Measurements from ENCODE around the gene KCNN4.
"Not testable (repeated sequence)": the region's sequence is repeated elsewhere in the genome, so short reads cannot be mapped to it uniquely, and the experiment has no call there.

Gene KCNN4

GRCh38 chr19:43812688-43813087 is 31.9 kb upstream of the KCNN4 start:
- no peaks in the 10 kb centered on the region for H3K27me3 ChIP-seq (ENCODE audit: insufficient read depth, low read length)
- H3K79me2 ChIP-seq (ENCODE audit: control insufficient read depth, insufficient read depth, low read length, unreplicated experiment) = no peaks in the 10 kb centered on the region
- H3K27ac ChIP-seq (ENCODE audit: low read depth, low read length) = no peak overlapping the region
- no peaks in the 10 kb centered on the region for H3K4me1 ChIP-seq (ENCODE audit: control insufficient read depth, insufficient read depth, low read length, unreplicated experiment)
- H3K36me3 ChIP-seq (ENCODE audit: insufficient read depth, low read length) = no peaks in the 10 kb centered on the region
- H3K4me3 ChIP-seq (ENCODE audit: low read depth, low read length) = no peak overlapping the region
- no peak overlapping the region for H2AFZ ChIP-seq (ENCODE audit: low read length, unreplicated experiment)

- Histone ChIP-seq H2AFZ (ENCODE audit: low read length, unreplicated experiment) (no peak overlapping the region), H3K79me2 (ENCODE audit: control insufficient read depth, insufficient read depth, low read length, unreplicated experiment) (no peaks in the 10 kb centered on the region), H3K27me3 (ENCODE audit: insufficient read depth, low read length) (no peaks in the 10 kb centered on the region), H3K4me1 (ENCODE audit: control insufficient read depth, insufficient read depth, low read length, unreplicated experiment) (no peaks in the 10 kb centered on the region), H3K36me3 (ENCODE audit: insufficient read depth, low read length) (no peaks in the 10 kb centered on the region), H3K4me3 (ENCODE audit: low read depth, low read length) (no peak overlapping the region), H3K27ac (ENCODE audit: low read depth, low read length) (no peak overlapping the region)
Observed at GRCh38 chr19:43812259-43812658, 31.5 kb upstream of the KCNN4 start.

GRCh38 chr19:43811837-43812236 is 31.1 kb upstream of the KCNN4 start:
- Histone ChIP-seq H3K79me2 (ENCODE audit: control insufficient read depth, insufficient read depth, low read length, unreplicated experiment) (no peaks in the 10 kb centered on the region), H3K4me3 (ENCODE audit: low read depth, low read length) (no peak overlapping the region), H3K27ac (ENCODE audit: low read depth, low read length) (no peak overlapping the region), H3K4me1 (ENCODE audit: control insufficient read depth, insufficient read depth, low read length, unreplicated experiment) (no peaks in the 10 kb centered on the region), H2AFZ (ENCODE audit: low read length, unreplicated experiment) (no peak overlapping the region), H3K36me3 (ENCODE audit: insufficient read depth, low read length) (no peaks in the 10 kb centered on the region), H3K27me3 (ENCODE audit: insufficient read depth, low read length) (no peaks in the 10 kb centered on the region)

- Histone ChIP-seq H2AFZ (ENCODE audit: low read length, unreplicated experiment) (no peak overlapping the region), H3K36me3 (ENCODE audit: insufficient read depth, low read length) (no peaks in the 10 kb centered on the region)
Observed at GRCh38 chr19:43809762-43810696, 29.3 kb upstream of the KCNN4 start.

GRCh38 chr19:43807651-43808050 is 26.9 kb upstream of the KCNN4 start:
- Histone ChIP-seq H3K79me2 (ENCODE audit: control insufficient read depth, insufficient read depth, low read length, unreplicated experiment) (no peaks in the 10 kb centered on the region), H3K27ac (ENCODE audit: low read depth, low read length) (no peak overlapping the region), H3K4me1 (ENCODE audit: control insufficient read depth, insufficient read depth, low read length, unreplicated experiment) (no peaks in the 10 kb centered on the region), H3K4me3 (ENCODE audit: low read depth, low read length) (no peak overlapping the region), H2AFZ (ENCODE audit: low read length, unreplicated experiment) (no peak overlapping the region), H3K36me3 (ENCODE audit: insufficient read depth, low read length) (no peaks in the 10 kb centered on the region), H3K27me3 (ENCODE audit: insufficient read depth, low read length) (no peaks in the 10 kb centered on the region)

More at GRCh38 chr19:43809762-43810696, 29.3 kb upstream of the KCNN4 start:
- H3K27me3 ChIP-seq (ENCODE audit: insufficient read depth, low read length) = no peaks in the 10 kb centered on the region
- H3K27ac ChIP-seq (ENCODE audit: low read depth, low read length) = no peak overlapping the region
- no peak overlapping the region for H3K4me3 ChIP-seq (ENCODE audit: low read depth, low read length)
- H3K4me1 ChIP-seq (ENCODE audit: control insufficient read depth, insufficient read depth, low read length, unreplicated experiment) = no peaks in the 10 kb centered on the region
- H3K79me2 ChIP-seq (ENCODE audit: control insufficient read depth, insufficient read depth, low read length, unreplicated experiment) = no peaks in the 10 kb centered on the region

- no peaks in the 10 kb centered on the region for H3K4me1 ChIP-seq (ENCODE audit: control insufficient read depth, insufficient read depth, low read length, unreplicated experiment)
- no peak overlapping the region for H2AFZ ChIP-seq (ENCODE audit: low read length, unreplicated experiment)
- H3K27me3 ChIP-seq (ENCODE audit: insufficient read depth, low read length) = no peaks in the 10 kb centered on the region
- no peak overlapping the region for H3K27ac ChIP-seq (ENCODE audit: low read depth, low read length)
- H3K36me3 ChIP-seq (ENCODE audit: insufficient read depth, low read length) = no peaks in the 10 kb centered on the region
- no peak overlapping the region for H3K4me3 ChIP-seq (ENCODE audit: low read depth, low read length)
- no peaks in the 10 kb centered on the region for H3K79me2 ChIP-seq (ENCODE audit: control insufficient read depth, insufficient read depth, low read length, unreplicated experiment)
Observed at GRCh38 chr19:43806848-43807247, 26.1 kb upstream of the KCNN4 start.

- not testable (repeated sequence) for H3K4me3 ChIP-seq (ENCODE audit: low read depth, low read length); H3K27me3 ChIP-seq (ENCODE audit: insufficient read depth, low read length); H3K4me1 ChIP-seq (ENCODE audit: control insufficient read depth, insufficient read depth, low read length, unreplicated experiment); H3K36me3 ChIP-seq (ENCODE audit: insufficient read depth, low read length); H3K27ac ChIP-seq (ENCODE audit: low read depth, low read length); H2AFZ ChIP-seq (ENCODE audit: low read length, unreplicated experiment); H3K79me2 ChIP-seq (ENCODE audit: control insufficient read depth, insufficient read depth, low read length, unreplicated experiment)
Observed at GRCh38 chr19:43806401-43806800, 25.6 kb upstream of the KCNN4 start.

- H3K4me1 ChIP-seq (ENCODE audit: control insufficient read depth, insufficient read depth, low read length, unreplicated experiment) = no peaks in the 10 kb centered on the region
- H3K79me2 ChIP-seq (ENCODE audit: control insufficient read depth, insufficient read depth, low read length, unreplicated experiment) = no peaks in the 10 kb centered on the region
- no peak overlapping the region for H3K27ac ChIP-seq (ENCODE audit: low read depth, low read length)
- H2AFZ ChIP-seq (ENCODE audit: low read length, unreplicated experiment) = no peak overlapping the region
- H3K4me3 ChIP-seq (ENCODE audit: low read depth, low read length) = no peak overlapping the region
- no peaks in the 10 kb centered on the region for H3K36me3 ChIP-seq (ENCODE audit: insufficient read depth, low read length)
- H3K27me3 ChIP-seq (ENCODE audit: insufficient read depth, low read length) = no peaks in the 10 kb centered on the region
Observed at GRCh38 chr19:43804432-43804831, 23.7 kb upstream of the KCNN4 start.

GRCh38 chr19:43802216-43802951 is 21.6 kb upstream of the KCNN4 start, which contains the start of gene LYPD5:
TSS of gene LYPD5 (minus strand) at chr19:43802447. CDS start at chr19:43802380, 67 bp downstream.
- Histone ChIP-seq H3K27ac (ENCODE audit: low read depth, low read length) (no peak within 1 kb of the TSS), H2AFZ (ENCODE audit: low read length, unreplicated experiment) (no peak within 1 kb of the TSS), H3K4me3 (ENCODE audit: low read depth, low read length) (no peak within 1 kb of the TSS), H3K79me2 (ENCODE audit: control insufficient read depth, insufficient read depth, low read length, unreplicated experiment) (no peaks in the 10 kb centered on the region), H3K36me3 (ENCODE audit: insufficient read depth, low read length) (no peaks in the 10 kb centered on the region), H3K27me3 (ENCODE audit: insufficient read depth, low read length) (no peaks in the 10 kb centered on the region), H3K4me1 (ENCODE audit: control insufficient read depth, insufficient read depth, low read length, unreplicated experiment) (no peaks in the 10 kb centered on the region)

- Histone ChIP-seq H3K79me2 (ENCODE audit: control insufficient read depth, insufficient read depth, low read length, unreplicated experiment) (no peaks in the 10 kb centered on the region), H3K4me3 (ENCODE audit: low read depth, low read length) (no peak overlapping the region), H3K27me3 (ENCODE audit: insufficient read depth, low read length) (no peaks in the 10 kb centered on the region), H2AFZ (ENCODE audit: low read length, unreplicated experiment) (no peak overlapping the region), H3K4me1 (ENCODE audit: control insufficient read depth, insufficient read depth, low read length, unreplicated experiment) (no peaks in the 10 kb centered on the region), H3K27ac (ENCODE audit: low read depth, low read length) (no peak overlapping the region), H3K36me3 (ENCODE audit: insufficient read depth, low read length) (no peaks in the 10 kb centered on the region)
Observed at GRCh38 chr19:43799502-43800142, 18.8 kb upstream of the KCNN4 start.

Data from ACC112 (cell line).